ENCODE data around the gene CPNE5.

Gene CPNE5

DNA sequence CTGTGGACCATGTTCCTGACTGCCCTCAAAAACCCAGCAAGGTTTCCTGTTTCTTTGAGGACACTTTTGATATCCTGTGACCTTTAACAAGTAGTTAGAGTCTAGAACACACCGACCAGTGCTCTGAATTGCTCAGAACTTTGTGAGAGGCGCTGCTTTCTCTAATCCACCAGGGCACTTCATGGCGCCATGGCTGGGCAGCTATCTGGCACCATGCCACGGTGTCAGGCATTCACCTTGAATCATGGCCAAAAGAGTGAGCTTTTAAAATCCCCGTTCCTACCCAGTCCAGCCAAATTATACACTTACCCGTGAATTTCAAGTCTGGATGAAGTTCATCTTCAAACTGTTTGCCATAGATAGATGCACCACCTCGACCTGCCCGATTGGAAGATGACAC, 17.0 kb upstream of the CPNE5 start:
- DNase-seq, result no peak

- DNase-seq, result no peak
These were observed 16.5 kb upstream of the CPNE5 start for GRCh38 chr6:36855750-36856149.

DNA sequence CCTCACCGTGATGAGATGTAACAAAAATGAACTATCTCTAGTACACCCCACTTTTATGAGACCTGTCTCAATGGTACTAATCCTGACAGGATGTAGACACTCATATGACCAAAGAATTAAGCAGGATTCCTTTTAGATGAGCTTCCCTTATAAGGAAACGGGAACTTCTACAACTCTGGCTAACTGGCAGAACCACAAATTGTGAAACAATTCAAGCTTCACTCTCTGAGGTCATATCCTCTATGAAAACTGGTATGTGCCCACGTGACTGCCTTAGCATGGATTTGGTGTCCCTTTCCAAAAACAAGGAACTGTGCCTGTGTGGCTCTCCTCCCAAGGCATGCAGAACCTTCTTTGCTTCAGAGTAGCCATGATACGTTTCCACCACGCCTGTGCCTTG, 14.1 kb upstream of the CPNE5 start:
- DNase-seq, result no peak

DNA sequence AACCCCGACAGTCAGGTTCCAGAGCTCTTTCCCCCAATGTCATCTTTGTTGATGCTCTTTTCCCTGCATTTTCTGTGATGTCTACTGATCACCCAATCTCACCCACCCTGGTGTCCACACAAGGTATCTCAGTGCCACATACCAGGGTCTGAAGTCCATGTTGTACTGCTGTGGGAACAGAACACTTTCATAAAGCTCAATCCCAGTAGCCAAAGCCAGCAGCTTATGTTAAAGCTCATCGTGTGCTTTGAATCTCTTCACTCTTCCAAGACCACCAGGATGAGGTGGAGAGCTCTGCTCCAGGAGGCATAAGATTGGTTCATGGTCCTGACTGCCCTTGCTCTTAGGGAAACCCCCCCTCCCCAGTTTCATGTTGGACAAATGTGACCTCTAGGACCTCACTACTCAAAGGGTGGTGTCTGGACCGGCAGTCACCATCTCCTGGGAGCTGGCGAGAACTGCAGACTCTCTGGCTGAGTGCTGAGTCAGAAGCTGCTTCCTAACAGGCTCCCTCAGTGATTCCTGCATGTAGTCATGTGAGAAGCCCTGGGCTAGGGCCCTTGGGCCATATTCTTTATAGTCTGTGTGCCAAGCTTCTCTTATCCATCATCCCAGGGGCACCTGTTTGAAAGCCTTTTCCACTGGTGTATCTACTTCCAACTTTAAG, 13.4 kb upstream of the CPNE5 start:
- no peak for DNase-seq

- DNase-seq, result no peak
These were observed 12.4 kb upstream of the CPNE5 start for GRCh38 chr6:36851626-36852025.

DNA sequence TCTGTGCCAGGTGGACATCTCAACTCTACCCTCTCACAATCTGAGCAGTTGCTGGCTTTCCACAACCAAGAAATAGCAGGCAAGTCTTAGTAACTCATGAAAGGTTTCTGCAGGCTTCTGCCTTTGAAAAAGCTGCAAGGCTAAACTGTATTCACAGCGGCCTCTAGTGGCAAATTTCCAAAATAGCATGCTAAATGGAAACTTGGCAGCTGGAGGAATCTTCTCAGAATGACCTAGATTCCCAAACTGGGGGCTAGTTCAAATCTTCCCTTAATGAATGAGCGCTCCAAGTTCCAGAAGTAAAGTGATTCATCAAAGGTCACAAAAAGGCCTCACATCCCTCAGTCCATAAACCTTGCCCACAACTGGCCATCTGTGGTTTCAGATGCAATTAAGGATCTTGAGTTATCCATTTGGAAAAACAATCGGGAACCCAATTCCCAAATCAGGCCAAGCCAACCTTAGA, 11.9 kb upstream of the CPNE5 start:
- DNase-seq, result peak; percentile 66

DNA sequence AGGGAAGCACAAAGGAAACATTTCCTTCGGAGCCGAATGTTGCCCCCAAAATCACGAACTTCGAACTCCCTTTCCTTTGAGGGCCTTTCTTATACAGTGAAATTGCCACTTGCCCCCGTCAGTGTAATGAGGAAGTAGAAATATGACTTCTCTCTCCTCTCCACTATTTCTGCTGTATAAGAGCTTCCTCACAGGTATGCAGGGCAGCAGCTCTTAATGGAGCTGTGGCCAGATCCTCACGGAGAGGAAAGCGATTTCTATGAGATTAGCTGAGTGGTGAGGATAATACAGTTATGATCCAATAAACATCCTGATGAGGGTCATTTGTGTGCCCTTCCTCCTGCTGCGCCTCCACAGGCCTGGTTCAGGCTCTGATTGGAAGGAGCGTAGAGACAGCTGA, 10.8 kb upstream of the CPNE5 start:
- DNase-seq, result no peak

- no peak for DNase-seq
These were observed 9.6 kb upstream of the CPNE5 start for GRCh38 chr6:36848658-36849441.

GRCh38 chr6:36847991-36848390, 8.7 kb upstream of the CPNE5 start:
- DNase-seq, result no peak

DNA sequence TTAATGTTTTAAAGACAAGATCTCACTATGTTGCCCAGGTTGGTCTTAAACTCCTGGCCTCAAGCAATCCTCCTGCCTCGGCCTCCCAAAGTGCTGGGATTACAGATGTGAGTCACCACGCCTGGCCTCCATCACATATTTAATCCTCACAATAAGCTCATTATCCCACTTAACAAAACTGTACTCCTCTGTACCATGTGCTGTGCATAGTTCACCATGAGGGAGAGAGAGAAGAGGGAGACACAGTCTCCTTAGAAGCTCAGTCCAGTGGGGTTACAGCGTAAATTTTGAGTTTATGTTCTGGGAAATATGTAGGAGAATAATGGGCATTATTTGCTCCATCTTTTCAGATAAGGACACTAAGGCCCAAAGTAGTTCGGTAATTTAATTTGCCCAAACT, 7.9 kb upstream of the CPNE5 start:
- no peak for DNase-seq

GRCh38 chr6:36845233-36845632, 6.0 kb upstream of the CPNE5 start:
- no peak for DNase-seq

GRCh38 chr6:36844232-36845170, 5.3 kb upstream of the CPNE5 start:
- no peak for DNase-seq

DNA sequence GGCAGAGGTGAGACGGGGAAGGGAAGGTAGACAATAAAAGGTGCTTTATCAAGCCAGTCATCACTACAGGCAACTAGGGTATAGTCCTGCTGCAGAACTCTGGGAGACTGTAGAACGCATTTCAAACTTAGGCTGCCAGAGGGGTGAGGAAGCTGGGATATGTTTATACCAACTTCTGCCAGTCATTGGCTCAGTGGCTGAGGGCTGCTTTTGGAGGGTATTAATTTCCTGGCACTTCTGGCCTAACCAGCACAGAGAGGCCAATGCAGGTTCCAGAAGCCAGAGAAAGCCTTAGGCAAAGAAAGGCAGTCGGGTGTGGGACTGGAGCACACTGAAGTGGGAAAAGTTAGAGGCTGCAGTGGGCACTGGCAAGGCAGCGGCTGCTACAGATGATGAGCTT, 3.9 kb upstream of the CPNE5 start:
- no peak for DNase-seq

DNA sequence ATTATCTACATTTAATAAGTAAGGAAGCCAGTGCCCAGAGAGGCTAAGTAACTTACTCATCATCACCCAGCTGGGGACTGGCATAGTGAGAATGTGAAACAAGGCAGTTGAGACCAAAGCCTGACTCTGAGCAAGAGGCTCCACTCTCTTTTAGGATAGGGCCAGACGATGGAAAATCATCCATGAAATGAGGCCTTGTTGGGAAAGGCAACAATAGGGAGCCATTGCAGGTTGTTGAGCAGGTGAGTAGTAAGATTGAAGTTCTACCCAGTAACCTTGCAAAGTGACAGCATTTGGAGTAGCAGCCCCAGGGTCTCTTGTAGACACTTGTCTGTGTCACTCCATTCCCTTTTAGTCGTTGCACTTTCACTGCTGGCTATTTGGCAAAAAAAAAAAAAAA, 2.5 kb upstream of the CPNE5 start:
- no peak for DNase-seq

DNA sequence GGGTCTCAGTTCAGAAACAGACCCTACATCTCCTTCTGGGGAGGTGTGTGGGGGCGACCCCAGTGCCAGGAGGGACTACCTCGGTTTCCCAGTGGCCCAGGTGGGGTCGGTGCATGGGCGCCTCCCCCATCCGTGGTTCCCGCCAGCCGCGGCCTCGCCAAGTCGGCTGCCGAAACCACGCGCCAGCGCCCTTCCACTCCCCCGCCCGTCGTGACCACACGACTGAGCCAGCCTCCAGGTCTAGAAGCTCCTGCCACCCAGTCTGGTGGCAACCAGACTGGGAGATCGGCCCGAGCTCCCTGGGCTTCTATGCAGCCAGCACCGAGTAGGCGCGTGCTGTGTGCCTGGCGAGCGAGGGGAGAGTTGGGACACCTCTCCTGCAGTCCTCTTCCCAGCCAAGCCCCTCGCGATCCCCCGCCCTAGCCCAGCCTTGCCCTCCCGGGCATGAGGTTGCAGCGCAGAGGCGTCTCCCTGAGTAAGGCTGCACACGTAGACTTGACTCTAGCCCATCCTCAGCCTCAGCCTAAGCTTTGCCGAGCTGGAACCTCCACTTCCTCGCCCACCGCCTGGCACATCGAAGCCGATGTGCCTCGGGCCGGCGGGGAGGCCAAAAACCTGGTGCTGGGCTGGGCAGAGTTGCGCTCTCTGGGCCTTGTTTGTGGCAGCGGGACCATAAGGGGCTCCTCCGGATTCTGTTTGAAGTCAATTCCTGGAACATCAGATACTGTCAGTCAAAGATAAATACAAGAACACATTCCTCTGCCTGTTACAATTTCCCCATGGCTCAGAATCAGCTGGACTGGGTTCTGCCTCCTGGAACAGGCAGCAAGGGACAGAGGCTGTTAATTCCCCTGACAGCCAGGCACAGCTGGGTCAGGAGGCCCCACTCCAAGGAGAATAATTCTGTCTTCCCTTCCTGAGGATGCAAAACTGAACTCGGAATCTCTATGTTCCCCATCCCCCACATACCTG, 1.5 kb upstream of the CPNE5 start:
- DNase-seq, result no peak

DNA sequence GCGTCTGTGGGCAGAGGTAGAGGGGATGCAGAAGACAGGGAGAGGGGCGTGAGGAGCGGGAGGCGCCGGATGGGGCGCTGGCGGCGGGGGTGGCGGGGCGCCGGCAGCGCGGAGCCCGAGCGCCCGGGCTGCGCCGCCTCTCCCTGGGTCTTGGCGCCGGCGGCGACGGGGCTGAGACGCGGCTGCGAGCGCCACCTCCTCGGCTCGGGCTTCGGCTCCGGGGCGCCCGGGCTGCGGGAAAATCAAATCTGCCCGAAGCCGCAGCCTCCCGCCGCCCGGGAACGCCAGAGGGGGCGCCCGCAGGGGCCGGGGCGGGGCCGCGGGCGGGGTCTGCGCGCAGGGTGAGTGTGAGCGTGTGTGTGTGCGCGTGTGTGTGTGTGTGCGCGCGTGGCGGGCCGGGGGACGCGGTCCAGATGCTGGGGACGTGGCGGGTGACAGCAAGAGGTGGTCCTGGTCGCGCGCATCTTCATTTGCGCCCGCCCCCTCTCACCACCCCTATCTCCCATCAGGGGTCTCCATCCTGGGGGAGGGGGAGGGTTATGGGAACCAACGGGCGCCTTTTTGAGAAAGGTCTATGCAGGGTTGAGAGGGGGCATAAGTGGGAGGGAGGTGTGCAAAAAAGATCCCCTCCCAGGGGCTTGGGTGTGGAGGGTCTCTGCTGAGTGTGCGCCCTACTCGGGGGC, 646 bp upstream of the CPNE5 start:
- DNase-seq, result peak; percentile 16

GRCh38 chr6:36837686-36838085, 1.6 kb downstream of the CPNE5 start:
- DNase-seq, result no peak

- DNase-seq, result no peak
These were observed 2.3 kb downstream of the CPNE5 start for GRCh38 chr6:36837022-36837339.

DNA sequence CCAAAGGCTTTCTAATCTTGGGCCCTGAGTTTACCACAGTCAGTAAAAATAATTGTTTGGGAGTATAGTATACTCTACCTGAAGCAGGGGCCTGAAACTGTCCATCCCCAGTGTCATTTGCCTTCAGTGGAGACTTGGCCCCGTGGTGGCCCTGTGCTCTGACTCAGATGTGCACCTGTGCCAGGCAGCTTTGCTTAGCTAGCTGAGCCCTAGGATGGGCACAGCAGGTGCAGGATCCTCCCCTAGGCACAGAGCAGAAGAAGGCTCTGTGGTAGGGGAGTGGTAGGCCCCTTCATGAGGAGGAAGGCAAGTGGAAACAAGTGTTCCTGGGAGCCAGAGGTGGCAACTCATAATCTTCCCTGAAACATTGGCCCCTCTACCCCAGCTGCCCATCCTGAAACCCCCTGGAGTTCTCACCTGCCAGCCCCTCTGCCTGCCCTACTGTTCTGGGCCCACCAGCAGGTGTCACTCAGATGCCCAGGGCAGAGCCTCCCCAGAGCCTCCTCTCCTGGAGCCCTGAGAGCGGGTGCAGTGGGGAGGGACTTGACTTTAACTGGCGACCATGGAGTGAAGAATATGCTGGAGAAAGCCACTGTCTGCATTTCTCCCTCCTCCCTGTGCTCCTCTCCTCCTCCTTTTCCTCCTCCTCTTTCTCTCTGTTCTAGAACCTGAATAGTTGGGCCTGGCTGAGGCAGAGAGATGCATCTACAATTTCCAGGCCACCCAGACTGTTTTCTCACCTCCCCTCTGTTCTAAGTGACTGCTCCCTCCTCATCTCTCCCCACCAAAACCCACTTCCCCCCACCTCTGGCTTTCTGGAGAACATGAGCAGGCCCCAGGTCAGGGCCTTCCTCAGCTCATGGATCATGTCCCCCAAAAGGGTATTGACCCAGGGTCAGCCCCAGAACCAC, 2.9 kb downstream of the CPNE5 start:
- DNase-seq, result no peak

GRCh38 chr6:36834576-36835341, 4.5 kb downstream of the CPNE5 start:
- peak; percentile 49 for DNase-seq
